ENCODE data around the gene RIMKLA. TPM values are rescaled to one million over a fixed set of nuclear protein-coding genes. Genes with fewer than 3 reads are reported as not detected.

Gene RIMKLA
- polyA plus RNA-seq, 3 donors, result not detected

GRCh38 chr1:42399315-42400100, 18.9 kb downstream of the RIMKLA start:
- intact Hi-C loops (cut with micrococcal nuclease), result no loop called here
- Histone ChIP-seq H3K27me3 (ENCODE audit: control insufficient read depth in 2 of 2, insufficient read depth in 2 of 2, low read length in 2 of 2) (no peaks in the 10 kb centered on the region), H3K4me3 (replicated peaks in 1 of 3; ENCODE audit: low read depth in 2 of 3, low read length in 3 of 3) (no peak overlapping the region), H3K9me3 (replicated peaks in 1 of 2; ENCODE audit: control insufficient read depth in 1 of 2, insufficient read depth in 1 of 2, low read length in 2 of 2) (no peaks in the 10 kb centered on the region), H3K79me2 (ENCODE audit: insufficient read depth, low read length) (no peaks in the 10 kb centered on the region), H2AFZ (ENCODE audit: insufficient read depth, low read depth, low read length, poor library complexity, severe bottlenecking) (no peak overlapping the region), H3K27ac (ENCODE audit: low read depth in 1 of 2, low read length in 2 of 2) (no peak overlapping the region), H3K4me2 (replicated peaks; ENCODE audit: extremely low read depth, low read length, poor library complexity, severe bottlenecking) (no peak overlapping the region), H3K4me1 (ENCODE audit: control insufficient read depth in 1 of 2, insufficient read depth in 2 of 2, low read length in 2 of 2) (no peaks in the 10 kb centered on the region), H3K9ac (ENCODE audit: insufficient read depth, low read length, poor library complexity, severe bottlenecking) (no peak overlapping the region), H4K20me1 (ENCODE audit: insufficient read depth, low read length) (no peaks in the 10 kb centered on the region), H3K36me3 (replicated peaks in 1 of 2; ENCODE audit: control insufficient read depth in 1 of 2, insufficient read depth in 2 of 2, low read length in 2 of 2) (no peaks in the 10 kb centered on the region)
- no peak overlapping the region for H3K27ac Mint-ChIP-seq
- WGBS (ENCODE audit: insufficient coverage), result 93% methylated on average over 10 of the region's 10 CpGs
- no peaks in the 10 kb centered on the region for H3K4me1 Mint-ChIP-seq
- H3K27me3 Mint-ChIP-seq (ENCODE audit: low read depth in 3 of 3), result peaks cover 0 to 1% (median 0%) of the 10 kb centered on the region in 3 donors
- TF ChIP-seq CTCF (IDR thresholded peaks at IDR 0.05), result no peak
- H3K9me3 Mint-ChIP-seq, result no peaks in the 10 kb centered on the region
- no peak for DNase-seq
- H3K36me3 Mint-ChIP-seq, result no peaks in the 10 kb centered on the region
- no peak overlapping the region for H3K4me3 Mint-ChIP-seq

GRCh38 chr1:42403880-42404400, 23.3 kb downstream of the RIMKLA start:
- Mint-ChIP-seq H3K36me3 (no peaks in the 10 kb centered on the region), H3K4me3 (no peak overlapping the region), H3K27me3 (ENCODE audit: low read depth in 3 of 3) (peaks cover 2 to 7% (median 4%) of the 10 kb centered on the region in 3 donors), H3K27ac (no peak overlapping the region), H3K4me1 (no peaks in the 10 kb centered on the region), H3K9me3 (peaks cover 0 to 2% (median 0%) of the 10 kb centered on the region in 7 donors)
- Histone ChIP-seq H3K4me2 (replicated peaks; ENCODE audit: extremely low read depth, low read length, poor library complexity, severe bottlenecking) (no peak overlapping the region), H3K27me3 (ENCODE audit: control insufficient read depth in 2 of 2, insufficient read depth in 2 of 2, low read length in 2 of 2) (no peaks in the 10 kb centered on the region), H3K9me3 (replicated peaks in 1 of 2; ENCODE audit: control insufficient read depth in 1 of 2, insufficient read depth in 1 of 2, low read length in 2 of 2) (no peaks in the 10 kb centered on the region), H2AFZ (ENCODE audit: insufficient read depth, low read depth, low read length, poor library complexity, severe bottlenecking) (no peak overlapping the region), H3K79me2 (ENCODE audit: insufficient read depth, low read length) (no peaks in the 10 kb centered on the region), H3K27ac (ENCODE audit: low read depth in 1 of 2, low read length in 2 of 2) (no peak overlapping the region), H3K4me3 (replicated peaks in 1 of 3; ENCODE audit: low read depth in 2 of 3, low read length in 3 of 3) (no peak overlapping the region), H3K9ac (ENCODE audit: insufficient read depth, low read length, poor library complexity, severe bottlenecking) (no peak overlapping the region), H4K20me1 (ENCODE audit: insufficient read depth, low read length) (no peaks in the 10 kb centered on the region), H3K36me3 (replicated peaks in 1 of 2; ENCODE audit: control insufficient read depth in 1 of 2, insufficient read depth in 2 of 2, low read length in 2 of 2) (no peaks in the 10 kb centered on the region), H3K4me1 (ENCODE audit: control insufficient read depth in 1 of 2, insufficient read depth in 2 of 2, low read length in 2 of 2) (no peaks in the 10 kb centered on the region)
- intact Hi-C loops (cut with micrococcal nuclease), result no loop called here
- no peak for DNase-seq
- 80% methylated on average over 1 of the region's 1 CpG for WGBS (ENCODE audit: insufficient coverage)
- no peak for TF ChIP-seq CTCF (IDR thresholded peaks at IDR 0.05)
